ENCODE data around the gene ERVH48-1.
"Not testable (repeated sequence)": the region's sequence is repeated elsewhere in the genome, so short reads cannot be mapped to it uniquely, and the experiment has no call there.

ERVH48-1 gene

DNA sequence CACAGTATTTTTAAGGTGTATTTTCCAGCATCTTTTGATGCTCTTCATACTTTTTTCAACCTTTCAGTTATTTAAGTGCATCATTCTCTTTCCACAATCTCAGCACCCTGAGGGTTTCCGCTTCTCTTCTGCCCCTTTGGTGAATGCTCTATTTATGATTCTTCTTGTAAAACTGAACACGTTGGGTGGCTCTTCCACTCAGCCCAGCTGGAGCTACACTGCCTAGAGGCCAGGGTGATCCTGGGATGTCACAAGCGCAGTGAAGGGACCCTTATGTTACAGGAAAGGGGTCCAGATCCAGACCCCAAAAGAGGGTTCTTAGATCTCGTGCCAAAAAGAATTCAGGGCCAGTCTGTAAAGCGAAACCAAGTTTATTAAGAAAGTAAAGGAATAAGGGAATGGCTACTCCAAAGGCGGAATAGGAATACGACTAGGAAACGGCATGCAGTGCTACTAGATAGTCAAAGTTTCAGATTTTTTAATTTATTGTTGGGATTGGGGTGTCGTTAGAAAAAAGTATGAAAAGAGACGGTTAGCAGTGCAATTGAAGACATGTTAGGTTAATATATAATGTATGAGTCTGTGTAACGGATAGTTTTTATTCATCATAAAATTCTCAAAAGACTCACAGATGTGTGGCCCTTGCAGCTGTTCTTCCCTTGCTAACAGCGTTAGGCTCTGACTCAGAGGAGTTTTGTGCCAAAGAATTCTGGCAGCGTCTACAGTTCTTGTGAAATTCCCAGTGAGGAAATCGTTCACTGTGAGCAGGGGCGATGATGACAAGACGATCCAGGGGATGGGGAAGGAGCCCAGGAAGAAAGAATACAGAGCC lies 14.4 kb upstream of the ERVH48-1 start:
- peak; percentile 96 for DNase-seq (ENCODE audit: low read depth)

DNA sequence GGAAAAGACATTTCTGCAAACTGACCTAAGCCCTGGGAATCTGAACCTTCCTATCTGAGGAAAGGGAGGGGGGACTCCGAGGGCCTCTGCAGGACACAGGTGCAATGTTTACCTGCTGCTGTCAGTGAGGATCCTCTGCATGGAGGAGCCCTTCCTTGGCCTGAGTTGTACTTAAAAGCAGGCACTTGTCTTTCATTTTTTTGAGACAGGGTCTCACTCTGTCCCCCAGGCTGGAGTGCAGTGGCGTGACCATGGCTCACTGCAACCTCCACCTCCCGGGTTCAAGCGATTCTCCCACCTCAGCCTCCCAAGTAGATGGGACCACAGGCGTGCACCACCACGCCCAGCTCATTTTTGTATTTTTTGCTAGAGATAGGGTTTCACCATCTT lies 13.2 kb upstream of the ERVH48-1 start:
- DNase-seq (ENCODE audit: low read depth): not testable (repeated sequence)

DNA sequence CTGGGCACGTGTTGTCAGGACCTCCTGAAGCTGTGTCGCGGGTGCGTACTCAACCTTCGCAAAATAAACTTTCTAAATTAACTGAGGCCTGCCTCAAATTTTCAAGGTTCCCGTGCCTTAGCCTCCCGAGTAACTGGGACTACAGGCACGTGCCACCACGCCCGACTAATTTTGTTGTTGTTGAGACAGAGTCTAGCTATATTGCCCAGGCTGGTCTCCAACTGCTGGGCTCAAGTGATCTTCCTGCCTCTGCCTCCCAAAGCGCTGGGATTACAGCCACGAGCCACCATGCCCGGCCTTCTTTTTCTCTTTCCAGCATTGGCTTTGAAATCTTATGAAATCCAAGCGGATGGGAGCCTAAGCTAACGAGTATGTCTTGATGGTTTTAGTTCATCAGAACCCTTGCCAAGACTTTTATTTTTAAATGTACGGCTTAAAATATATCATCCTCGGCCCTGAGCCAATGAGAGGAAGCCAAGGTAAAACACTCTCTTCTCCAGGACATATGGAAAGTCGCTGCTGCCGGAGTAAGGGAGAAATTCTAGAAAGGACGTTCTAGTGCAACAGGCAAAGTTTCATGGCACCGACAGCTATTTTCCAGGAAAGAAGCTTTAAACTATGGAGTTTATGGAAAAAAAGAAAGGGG lies 12.7 kb upstream of the ERVH48-1 start:
- DNase-seq (ENCODE audit: low read depth): no peak

DNA sequence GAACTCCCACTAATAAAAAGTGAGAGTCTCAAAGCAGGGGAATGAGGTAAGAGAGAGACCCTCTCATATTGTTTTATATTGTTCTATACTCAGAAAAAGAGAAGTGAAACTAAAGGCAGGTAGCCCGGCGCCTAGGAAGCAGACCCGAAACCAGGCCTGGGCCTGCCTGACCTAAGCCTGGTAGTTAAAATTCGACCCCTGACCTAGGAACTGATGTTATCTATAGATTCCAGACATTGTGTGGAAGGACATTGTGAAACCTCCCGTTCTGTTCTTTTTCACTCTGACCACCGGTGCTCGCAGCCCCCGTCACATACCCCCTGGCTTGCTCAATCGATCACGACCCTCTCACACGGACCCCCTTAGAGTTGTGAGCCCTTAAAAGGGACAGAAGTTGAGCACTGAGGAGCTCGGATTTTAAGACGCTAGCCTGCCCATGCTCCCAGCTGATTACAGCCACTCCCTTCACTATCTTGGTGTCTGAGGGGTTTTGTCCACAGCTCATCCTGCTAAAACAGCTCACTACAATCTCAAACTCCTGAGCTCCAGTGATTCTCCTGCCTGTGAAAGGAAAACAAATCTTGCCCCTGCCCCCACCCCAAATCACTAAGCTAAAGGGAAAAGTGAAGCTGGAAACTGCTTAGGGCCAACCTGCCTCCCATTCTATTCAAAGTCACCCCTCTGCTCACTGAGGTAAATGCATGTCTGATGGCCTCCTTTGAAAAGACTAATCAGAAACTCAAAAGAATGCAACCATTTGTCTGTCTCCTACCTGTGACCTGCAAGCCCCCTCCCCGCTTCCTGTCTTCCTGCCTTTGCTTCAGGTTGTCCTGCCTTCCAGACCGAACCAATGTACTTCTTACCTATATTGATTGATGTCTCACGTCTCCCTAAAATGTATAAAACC lies 11.9 kb upstream of the ERVH48-1 start:
- not testable (repeated sequence) for DNase-seq (ENCODE audit: low read depth)

DNA sequence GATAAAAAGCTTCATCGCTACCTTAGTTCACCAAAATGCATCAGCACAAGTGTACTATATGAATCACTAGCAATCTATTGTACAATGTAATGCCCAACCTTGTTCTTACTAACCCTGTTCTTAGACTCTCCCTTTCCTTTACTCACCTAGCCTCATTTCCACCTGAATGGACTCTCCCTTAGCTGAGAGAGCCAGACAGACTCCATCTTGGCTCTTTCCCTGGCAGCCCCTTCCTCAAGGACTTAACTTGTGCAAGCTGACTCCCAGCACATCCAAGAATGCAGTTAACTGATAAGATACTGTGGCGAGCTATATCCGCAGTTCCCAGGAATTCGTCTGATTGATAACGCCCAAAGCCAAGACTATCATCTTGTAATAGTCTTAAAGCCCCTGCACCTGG lies 10.9 kb upstream of the ERVH48-1 start:
- DNase-seq (ENCODE audit: low read depth): not testable (repeated sequence)

DNA sequence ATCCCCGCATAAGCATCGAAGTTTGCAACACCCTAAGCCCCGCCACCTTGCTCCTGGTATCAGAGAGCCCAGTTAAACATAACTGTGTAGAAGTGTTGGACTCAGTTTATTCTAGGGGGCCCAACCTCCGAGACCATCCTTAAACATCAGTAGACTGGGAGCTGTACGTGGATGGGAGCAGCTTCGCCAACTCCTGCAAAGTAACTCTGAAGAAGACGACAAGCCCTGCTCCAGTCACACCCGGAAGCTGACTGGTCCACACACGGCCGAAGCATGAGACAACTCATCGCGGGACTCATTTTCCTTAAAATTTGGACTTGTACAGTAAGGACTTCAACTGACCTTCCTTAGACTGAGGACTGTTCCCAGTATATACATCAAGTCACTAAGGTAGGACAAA lies 8.5 kb upstream of the ERVH48-1 start:
- DNase-seq (ENCODE audit: low read depth): not testable (repeated sequence)

DNA sequence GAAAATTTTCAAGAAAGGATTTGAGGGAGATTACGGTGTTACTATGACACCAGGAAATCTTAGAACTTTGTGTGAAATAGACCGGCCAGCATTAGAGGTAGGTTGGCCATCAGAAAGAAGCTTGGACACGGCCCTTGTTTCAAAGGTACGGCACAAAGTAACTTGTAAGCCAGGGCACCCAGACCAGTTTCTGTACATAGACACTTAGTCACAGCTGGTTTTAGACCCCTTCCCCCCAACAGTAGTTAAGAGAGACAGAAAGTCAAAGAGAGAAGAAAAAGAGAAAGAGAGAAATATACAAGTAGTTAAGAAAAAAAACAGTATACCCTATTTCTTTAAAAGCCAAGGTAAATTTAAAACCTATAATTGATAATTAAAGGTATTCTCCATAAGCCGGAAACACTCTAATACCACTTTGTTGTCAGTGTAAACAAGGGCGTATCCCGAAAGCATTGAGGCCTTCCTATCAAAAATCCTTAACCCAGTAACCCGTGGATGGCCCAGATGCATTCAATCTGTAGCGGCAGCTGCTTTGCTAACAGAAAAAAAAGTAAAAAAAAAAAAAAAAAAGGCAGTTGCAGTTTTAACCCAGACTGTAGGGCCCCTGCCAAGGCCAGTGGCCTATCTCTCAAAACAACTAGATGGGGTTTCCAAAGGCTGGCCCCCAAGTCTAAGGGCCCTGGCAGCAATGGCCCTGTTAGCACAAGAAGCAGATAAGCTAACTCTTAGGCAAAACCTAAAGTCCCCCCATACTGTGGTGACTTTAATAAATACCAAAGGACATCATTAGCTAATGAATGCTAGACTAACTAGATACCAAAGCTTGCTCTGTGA lies 7.9 kb upstream of the ERVH48-1 start:
- not testable (repeated sequence) for DNase-seq (ENCODE audit: low read depth)

DNA sequence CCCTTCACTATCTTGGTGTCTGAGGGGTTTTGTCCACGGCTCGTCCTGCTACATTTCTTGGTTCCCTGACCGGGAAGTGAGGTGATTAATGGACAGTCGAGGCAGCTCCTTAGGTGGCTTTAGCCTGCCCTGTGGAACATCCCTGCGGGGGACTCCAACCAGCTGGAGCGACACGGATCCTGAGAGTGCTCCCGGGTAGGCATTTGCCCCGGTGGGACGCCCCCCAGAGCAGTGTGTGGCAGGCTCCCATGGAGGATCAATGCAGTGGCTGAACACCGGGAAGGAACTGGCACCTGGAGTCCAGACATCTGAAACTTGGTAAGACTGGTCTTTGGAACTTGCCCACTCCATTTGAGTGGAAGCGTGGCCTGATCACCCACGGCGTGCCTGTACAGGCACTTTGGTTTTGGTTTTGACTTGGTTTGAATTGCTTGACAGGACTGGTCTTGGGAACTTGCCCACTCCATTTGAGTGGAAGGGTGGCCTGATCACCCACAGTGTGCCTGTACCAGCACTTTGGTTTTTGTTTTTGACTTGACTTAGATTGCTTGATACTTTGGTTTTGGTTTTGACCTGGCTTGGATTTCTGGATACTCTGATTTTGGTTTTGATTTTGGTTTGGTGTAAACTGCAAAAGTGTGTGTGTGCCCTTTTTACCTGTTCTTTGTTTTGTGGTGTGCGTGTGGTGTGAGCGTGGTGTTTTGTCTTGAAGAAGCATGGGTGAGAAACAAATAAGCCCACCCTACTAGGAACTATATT lies 7.1 kb upstream of the ERVH48-1 start:
- DNase-seq (ENCODE audit: low read depth): not testable (repeated sequence)

DNA sequence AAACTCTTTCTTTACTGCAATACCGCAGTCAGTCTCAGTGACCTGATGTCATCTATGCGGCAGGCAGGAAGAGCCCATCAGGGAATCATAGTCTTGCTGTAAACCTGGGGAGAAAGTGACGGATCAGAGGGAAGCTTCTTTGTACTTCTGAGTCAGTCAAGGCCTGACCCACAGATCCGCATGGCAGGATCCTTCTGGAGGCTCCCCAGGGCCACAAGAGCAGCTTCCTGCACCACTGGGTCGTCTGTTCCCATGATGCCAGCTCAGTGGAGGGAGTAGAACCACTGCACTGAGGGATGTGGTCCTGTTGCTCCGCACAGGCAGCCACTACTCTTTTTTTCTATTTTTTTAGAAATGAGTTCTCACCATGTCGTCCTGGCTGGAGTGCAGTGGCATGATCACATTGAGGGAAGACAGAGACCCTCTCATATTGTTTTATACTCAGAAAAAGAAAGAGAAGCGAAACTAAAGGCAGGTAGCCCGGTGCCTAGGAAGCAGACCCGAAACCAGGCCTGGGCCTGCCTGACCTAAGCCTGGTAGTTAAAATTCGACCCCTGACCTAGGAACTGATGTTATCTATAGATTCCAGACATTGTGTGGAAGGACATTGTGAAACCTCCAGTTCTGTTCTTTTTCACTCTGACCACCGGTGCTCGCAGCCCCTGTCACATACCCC lies 6.3 kb upstream of the ERVH48-1 start:
- no peak for DNase-seq (ENCODE audit: low read depth)

DNA sequence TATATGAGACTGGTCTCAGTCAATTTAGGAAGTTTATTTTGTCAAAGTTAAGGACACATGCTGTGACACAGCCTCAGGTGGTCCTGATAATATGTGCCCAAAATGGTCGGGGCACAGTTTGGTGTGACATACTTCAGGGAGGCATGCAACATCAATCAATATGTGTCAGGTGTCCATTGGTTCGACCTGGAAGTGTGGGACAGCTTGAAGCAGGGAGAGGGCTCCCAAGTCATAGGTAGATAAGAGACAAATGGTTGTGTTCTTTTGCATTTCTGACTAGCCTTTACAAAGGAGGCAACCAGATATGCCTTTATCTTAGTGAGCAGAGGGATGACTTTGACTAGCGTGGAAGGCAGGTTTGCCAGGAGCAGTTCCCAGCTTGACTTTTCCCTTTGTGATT lies 4.5 kb upstream of the ERVH48-1 start:
- no peak for DNase-seq (ENCODE audit: low read depth)

DNA sequence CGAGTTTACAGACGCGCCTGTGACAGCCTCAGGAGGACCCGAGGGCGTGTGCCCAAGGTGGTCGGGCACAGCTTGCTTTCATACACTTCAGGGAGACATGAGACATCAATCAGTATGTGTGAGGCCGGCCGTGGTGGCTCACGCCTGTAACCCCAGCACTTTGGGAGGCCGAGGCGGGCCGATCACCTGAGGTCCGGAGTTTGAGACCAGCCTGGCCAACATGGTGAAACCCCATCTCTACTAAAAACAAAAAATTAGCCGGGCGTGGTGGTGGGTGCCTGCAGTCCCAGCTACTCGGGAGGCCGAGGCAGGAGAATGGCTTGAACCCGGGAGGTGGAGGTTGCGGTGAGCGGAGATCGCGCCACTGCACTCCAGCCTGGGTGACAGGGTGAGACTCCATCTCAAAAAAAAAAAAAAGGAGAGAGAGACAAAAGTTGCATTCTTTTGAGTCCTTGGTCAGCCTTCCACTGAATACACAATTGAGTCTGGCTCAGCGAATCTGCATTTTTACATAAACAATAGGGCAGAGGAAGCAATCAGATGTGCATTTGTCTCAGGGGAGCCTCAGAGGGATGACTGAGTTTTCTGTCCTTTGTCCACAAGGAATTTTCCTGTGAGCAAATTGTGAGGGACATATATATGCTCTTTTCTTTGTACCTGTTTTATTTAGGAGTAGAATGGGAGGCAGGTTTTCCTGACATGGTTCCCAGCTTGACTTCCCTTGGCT lies 2.2 kb upstream of the ERVH48-1 start:
- DNase-seq (ENCODE audit: low read depth): not testable (repeated sequence)

DNA sequence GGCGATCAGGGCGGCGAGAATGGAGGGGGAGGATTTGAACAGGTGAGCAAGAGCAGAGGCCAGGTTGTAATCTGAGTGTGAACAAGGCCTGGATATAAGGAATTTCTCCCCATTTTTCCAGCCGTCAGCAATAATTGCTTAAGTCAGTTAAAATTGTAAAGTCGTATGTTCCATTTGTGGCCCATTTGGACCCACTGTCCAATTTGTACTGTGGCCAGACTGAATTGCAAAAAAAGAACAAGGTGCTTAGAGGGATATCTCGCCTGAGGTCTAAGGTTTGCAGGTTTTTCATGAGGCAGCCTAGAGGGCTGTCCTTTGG lies 1.0 kb downstream of the ERVH48-1 start:
- DNase-seq (ENCODE audit: low read depth): no peak

DNA sequence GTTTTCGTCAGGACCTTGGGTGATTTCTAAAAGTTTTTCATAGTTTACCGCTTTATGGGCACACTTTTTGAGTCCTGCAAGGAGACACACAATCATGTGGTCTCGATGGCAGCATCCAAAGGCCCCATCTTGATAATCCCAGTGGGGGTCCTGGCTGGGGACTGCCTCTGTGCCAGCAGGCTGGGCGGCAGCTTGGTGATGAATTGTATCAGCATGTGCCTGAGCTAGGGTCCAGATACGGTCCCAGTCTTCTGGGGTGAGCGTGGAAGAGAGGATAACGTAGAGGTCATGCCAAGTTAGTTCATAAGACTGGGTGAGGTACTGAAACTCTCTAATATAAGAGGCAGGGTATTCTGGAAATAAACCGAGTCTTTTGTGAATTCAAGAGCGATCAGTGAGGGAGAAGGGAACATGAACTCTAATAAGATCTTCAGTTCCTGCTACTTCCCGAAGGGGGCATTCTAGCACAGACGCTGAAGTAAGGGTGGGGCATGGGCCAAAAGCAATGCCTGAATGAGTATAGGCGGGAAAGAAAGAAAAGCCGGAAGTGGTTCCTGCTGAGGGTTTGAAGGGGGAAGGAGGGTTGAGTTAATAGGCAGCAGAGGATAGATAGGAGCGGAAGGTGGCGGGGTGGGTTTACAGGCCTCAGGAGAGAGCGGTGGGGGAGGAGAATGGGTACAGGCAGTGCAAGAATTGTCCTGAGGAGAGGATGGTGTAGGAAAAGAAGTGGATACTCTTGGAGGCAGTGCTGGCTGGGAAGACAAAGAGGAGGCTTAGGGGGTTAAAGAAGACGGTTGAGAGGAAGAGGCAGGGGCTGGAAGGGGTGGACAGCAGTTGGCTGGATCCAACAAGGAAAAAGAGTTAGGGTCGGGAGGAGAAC lies 1.6 kb downstream of the ERVH48-1 start:
- peak; percentile 75 for DNase-seq (ENCODE audit: low read depth)

DNA sequence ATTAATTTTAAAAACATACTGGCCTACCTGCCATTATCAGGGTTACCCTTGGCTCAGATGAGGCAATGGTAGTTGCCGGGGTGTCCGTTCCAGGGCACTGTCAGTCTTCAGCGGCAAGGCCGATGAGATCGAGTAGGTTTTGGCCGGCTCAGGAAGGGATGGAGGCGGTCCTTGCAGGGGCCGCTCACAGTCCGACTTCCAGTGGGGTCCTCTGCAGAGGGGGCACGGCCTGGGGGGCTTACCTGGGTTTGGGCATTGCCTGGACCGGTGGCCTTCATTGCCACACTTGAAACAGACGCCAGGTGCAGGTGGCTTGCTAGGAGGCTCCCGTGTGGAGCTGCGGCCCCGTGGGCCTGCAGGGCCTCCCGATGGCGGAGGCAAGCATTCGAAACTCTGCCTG lies 2.5 kb downstream of the ERVH48-1 start:
- no peak for DNase-seq (ENCODE audit: low read depth)

DNA sequence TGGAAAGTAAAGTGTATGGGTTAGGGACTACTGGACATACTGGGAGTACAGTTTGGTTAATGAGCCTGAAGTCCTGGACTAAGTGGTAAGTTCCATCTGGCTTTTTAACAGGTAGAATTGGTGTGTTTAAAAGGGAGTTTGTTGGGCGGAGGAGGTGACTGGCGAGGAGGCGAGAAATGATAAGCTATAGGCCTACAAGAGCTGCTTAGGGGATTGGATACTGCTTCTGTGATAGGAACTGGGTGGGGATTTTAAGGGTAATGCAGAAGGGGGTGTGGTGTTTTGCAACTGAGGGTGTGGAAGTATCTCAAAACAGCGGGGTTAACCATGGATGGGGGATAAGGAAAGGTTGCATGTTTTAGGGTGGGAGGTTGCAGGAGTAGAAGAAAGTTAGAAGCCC lies 3.5 kb downstream of the ERVH48-1 start:
- DNase-seq (ENCODE audit: low read depth): no peak

DNA sequence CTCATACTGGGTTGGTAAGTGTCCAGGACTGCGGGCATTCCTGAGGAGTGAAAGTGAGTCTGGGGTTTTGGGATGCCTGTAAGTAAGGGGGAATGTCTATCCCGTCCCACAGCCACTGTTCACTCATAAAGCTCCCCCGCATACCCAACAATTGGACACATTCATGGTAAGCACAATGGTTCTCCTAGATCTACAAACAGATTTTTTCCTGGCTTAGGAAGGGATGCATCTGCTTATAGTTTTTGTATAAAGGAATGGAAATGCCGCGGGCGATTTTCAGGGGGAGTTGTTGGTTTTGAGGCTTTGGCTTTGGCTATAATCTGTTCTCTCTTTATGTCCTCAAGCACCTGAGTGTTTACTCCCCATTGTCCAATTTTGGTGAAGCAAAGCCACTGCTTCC lies 7.1 kb downstream of the ERVH48-1 start:
- DNase-seq (ENCODE audit: low read depth): no peak

DNA sequence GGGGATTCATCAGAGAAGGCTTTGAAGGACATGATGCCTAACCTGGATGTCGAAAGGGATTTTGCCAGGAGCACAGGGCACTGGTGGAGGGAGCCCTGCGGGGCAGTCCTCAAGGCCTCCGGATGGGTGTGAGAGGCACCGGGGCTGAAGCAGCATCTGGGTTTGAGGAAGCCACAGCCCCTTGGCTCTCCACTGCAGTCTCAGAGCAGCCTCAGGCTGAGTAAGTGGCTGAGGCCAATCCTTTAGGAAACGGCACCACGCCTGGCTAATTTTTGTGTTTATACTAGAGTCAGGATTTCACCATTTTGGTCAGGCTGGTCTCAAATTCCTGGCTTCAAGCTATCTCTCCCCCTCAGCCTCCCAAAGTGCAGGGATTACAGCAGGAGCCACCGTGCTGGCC lies 12.0 kb downstream of the ERVH48-1 start:
- peak; percentile 67 for DNase-seq (ENCODE audit: low read depth)

DNA sequence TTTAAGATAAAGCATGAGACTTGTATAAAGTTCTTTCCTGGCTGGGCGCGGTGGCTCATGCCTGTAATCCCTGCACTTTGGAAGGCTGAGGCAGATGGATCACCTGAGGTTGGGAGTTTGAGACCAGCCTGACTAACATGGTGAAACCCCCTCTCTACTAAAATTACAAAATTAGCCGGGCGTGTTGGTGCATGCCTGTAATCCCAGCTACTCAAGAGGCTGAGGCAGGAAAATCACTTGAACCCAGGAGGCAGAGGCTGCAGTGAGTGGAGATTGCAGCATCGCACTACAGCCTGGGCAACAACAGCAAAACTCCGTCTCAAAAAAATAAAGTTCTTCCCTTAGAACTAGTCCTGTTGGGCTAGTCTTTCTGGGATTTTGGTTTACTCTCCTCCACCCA lies 13.5 kb downstream of the ERVH48-1 start:
- DNase-seq (ENCODE audit: low read depth): not testable (repeated sequence)

DNA sequence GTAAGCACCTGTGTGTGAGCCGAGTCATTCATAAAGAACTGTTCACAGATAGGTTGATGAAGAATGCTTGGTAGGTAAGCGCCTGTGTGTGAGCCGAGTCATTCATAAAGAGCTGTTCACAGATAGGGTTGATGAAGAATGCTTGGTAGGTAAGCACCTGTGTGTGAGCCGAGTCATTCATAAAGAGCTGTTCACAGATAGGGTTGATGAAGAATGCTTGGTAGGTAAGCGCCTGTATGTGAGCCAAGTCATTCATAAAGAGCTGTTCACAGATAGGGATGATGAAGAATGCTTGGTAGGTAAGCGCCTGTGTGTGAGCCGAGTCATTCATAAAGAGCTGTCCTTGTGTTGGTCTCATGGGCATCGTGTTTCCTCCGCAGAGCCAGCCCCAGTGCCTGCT lies 16.9 kb downstream of the ERVH48-1 start:
- DNase-seq (ENCODE audit: low read depth): not testable (repeated sequence)
